CD4-positive, alpha-beta T cell (primary cell): Measurements from ENCODE around the gene ASPHD2. TPM values are rescaled to one million over a fixed set of nuclear protein-coding genes. Genes with fewer than 3 reads are reported as not detected.

ENCODE experiments used
- ATAC-seq: fragments of 200-7000 bp; cut with Tn5 transposase; one replicate; pipeline ENCODE4 v1.10.0; 2022; ENCODE audit warnings: mild to moderate bottlenecking; ENCODE audit not compliant: poor library complexity
- CTCF ChIA-PET: fragments of 350-600 bp; sonication (Branson Sonifier 250); formaldehyde crosslinking; loops from one replicate; lab custom pipeline; 2021; ENCODE audit warnings: antibody characterized with exemption, inconsistent platforms; lab: Charles Lee
- POLR2A ChIA-PET: fragments of 350-600 bp; sonication (Branson Sonifier 250); formaldehyde crosslinking; loops from one replicate; lab custom pipeline; 2021; ENCODE audit warnings: antibody characterized with exemption, inconsistent platforms; lab: Charles Lee
- DNase-seq, 14 experiments: peaks; one replicate each; pipeline ENCODE4 v3.0.0-alpha.2; 2013 to 2020; ENCODE audit warnings: mixed read lengths in 2 of 14
- H3K27ac ChIP-seq, 2 donors: one replicate each; pipeline versions ENCODE4 v1.5.1 to v1.7.0; 2013; ENCODE audit warnings: low read length in 2 of 2, low read depth in 1 of 2, mild to moderate bottlenecking in 1 of 2
- H3K27me3 ChIP-seq, 2 experiments: 1 replicate in 1 of 2; 2 replicates in 1 of 2; pipeline versions ENCODE4 v1.6.1 to v1.7.0; 2013; ENCODE audit warnings: low read length in 2 of 2, control low read depth in 1 of 2, mild to moderate bottlenecking in 1 of 2, moderate library complexity in 1 of 2; ENCODE audit not compliant: insufficient read depth in 2 of 2, control insufficient read depth in 1 of 2
- H3K36me3 ChIP-seq: one replicate; pipeline ENCODE4 v1.6.1; 2013; ENCODE audit warnings: low read length, control low read depth; ENCODE audit not compliant: insufficient read depth
- H3K4me1 ChIP-seq: one replicate; pipeline ENCODE4 v1.6.1; 2013; ENCODE audit warnings: low read length, control low read depth; ENCODE audit not compliant: insufficient read depth
- H3K4me3 ChIP-seq: one replicate; pipeline ENCODE4 v1.5.1; 2013; ENCODE audit warnings: mild to moderate bottlenecking, low read length, moderate library complexity
- H3K9me3 ChIP-seq, 2 experiments: 1 replicate in 1 of 2; 2 replicates in 1 of 2; pipeline versions ENCODE4 v1.6.1 to v1.7.0; 2013; ENCODE audit warnings: low read length in 2 of 2, mild to moderate bottlenecking in 2 of 2, control low read depth in 1 of 2, moderate library complexity in 1 of 2; ENCODE audit not compliant: control insufficient read depth in 1 of 2, insufficient read depth in 1 of 2
- H3K27ac Mint-ChIP-seq: one replicate; pipeline ENCODE4 v1.8.0; 2020; ENCODE audit warnings: mixed read lengths
- H3K27me3 Mint-ChIP-seq: one replicate; pipeline ENCODE4 v1.8.0; 2021; ENCODE audit warnings: mixed read lengths
- H3K36me3 Mint-ChIP-seq: one replicate; pipeline ENCODE4 v1.8.0; 2021; ENCODE audit warnings: low read depth, mixed read lengths
- H3K4me1 Mint-ChIP-seq: one replicate; pipeline ENCODE4 v1.8.0; 2021; ENCODE audit warnings: low read depth, mixed read lengths
- H3K4me3 Mint-ChIP-seq: one replicate; pipeline ENCODE4 v1.8.0; 2020; ENCODE audit warnings: mild to moderate bottlenecking, mixed read lengths
- H3K9me3 Mint-ChIP-seq: one replicate; pipeline ENCODE4 v1.8.0; 2020; ENCODE audit warnings: mixed read lengths
- CTCF ChIP-seq: fragments of 200-600 bp; IDR thresholded peaks from one replicate; pipeline ENCODE4 v1.8.0; 2022; ENCODE audit warnings: antibody characterized with exemption, mild to moderate bottlenecking
- intact Hi-C, 2 experiments: fragments of 100-400 bp; cut with DNase I in 1 of 2; cut with micrococcal nuclease in 1 of 2; formaldehyde crosslinking; loops; one replicate each; pipeline versions ENCODE4 v1.15.1 to v1.9.0; 2023 to 2025; cut with DNase I, micrococcal nuclease
- total RNA-seq, 174 experiments: library from RNA in 2 of 174; stranded (reverse) in 2 of 174; gene quantifications; one replicate each; pipeline ENCODE4 v1.2.3 and lab custom pipeline; 2021 to 2026

Gene ASPHD2
- total RNA-seq, 2 experiments from 2014 or later, result 0.70 to 0.85 TPM

GRCh38 chr22:26470807-26471206 is 41.7 kb downstream of the ASPHD2 start:
- Histone ChIP-seq H3K4me1 (no peaks in the 10 kb centered on the region), H3K36me3 (peaks cover 96% of the 10 kb centered on the region), H3K27ac (no peak overlapping the region), H3K9me3 (no peaks in the 10 kb centered on the region), H3K4me3 (no peak overlapping the region), H3K27me3 (no peaks in the 10 kb centered on the region)
- H3K9me3 Mint-ChIP-seq, result no peaks in the 10 kb centered on the region
- DNase-seq (no peak), ATAC-seq (no peak)
- TF ChIP-seq CTCF, result no peak
- no peak overlapping the region for H3K27ac Mint-ChIP-seq
- H3K4me3 Mint-ChIP-seq, result no peak overlapping the region
- H3K4me1 Mint-ChIP-seq, result no peaks in the 10 kb centered on the region
- CTCF ChIA-PET, result no interaction called here
- H3K36me3 Mint-ChIP-seq, result peaks cover 97% of the 10 kb centered on the region
- intact Hi-C loops, result no loop called here
- no peaks in the 10 kb centered on the region for H3K27me3 Mint-ChIP-seq
- POLR2A ChIA-PET, result interaction anchor here (1.7 kb wide), 1 partner anchor 13 kb away, joined by 5 read pairs; the partner anchor contains the start of genes HPS4 and SRRD

- H3K36me3 Mint-ChIP-seq, result peaks cover 93% of the 10 kb centered on the region
- ATAC-seq, result no peak
- DNase-seq, result no peak
- no peaks in the 10 kb centered on the region for H3K9me3 Mint-ChIP-seq
- no peak overlapping the region for H3K27ac ChIP-seq
- no peak overlapping the region for H3K4me3 Mint-ChIP-seq
- H3K27me3 ChIP-seq, result no peaks in the 10 kb centered on the region
- H3K27me3 Mint-ChIP-seq, result no peaks in the 10 kb centered on the region
- no peaks in the 10 kb centered on the region for H3K9me3 ChIP-seq
- CTCF ChIA-PET, result no interaction called here
- POLR2A ChIA-PET, result interaction anchor here (1.7 kb wide), 1 partner anchor 13 kb away, joined by 5 read pairs; the partner anchor contains the start of genes HPS4 and SRRD
- H3K36me3 ChIP-seq, result peaks cover 95% of the 10 kb centered on the region
- H3K4me3 ChIP-seq, result no peak overlapping the region
- no peaks in the 10 kb centered on the region for H3K4me1 ChIP-seq
- H3K4me1 Mint-ChIP-seq, result peaks cover 1% of the 10 kb centered on the region
- intact Hi-C loops, result no loop called here
- TF ChIP-seq CTCF, result no peak
- no peak overlapping the region for H3K27ac Mint-ChIP-seq
These were observed 42.5 kb downstream of the ASPHD2 start for GRCh38 chr22:26471522-26471921.

- DNase-seq (no peak), ATAC-seq (no peak)
- Mint-ChIP-seq H3K4me3 (no peak overlapping the region), H3K36me3 (peaks cover 92% of the 10 kb centered on the region), H3K9me3 (no peaks in the 10 kb centered on the region), H3K27ac (no peak overlapping the region), H3K27me3 (no peaks in the 10 kb centered on the region), H3K4me1 (peaks cover 26% of the 10 kb centered on the region)
- H3K27me3 ChIP-seq, result no peaks in the 10 kb centered on the region
- peaks cover 75% of the 10 kb centered on the region for H3K36me3 ChIP-seq
- TF ChIP-seq CTCF, result no peak
- H3K4me1 ChIP-seq, result peaks cover 12% of the 10 kb centered on the region
- no peak overlapping the region for H3K27ac ChIP-seq
- H3K4me3 ChIP-seq, result no peak overlapping the region
- H3K9me3 ChIP-seq, result no peaks in the 10 kb centered on the region
- ChIA-PET CTCF (no interaction called here), POLR2A (no interaction called here)
- intact Hi-C loops, result no loop called here
These were observed 45.6 kb downstream of the ASPHD2 start for GRCh38 chr22:26474682-26475081.
